ENCODE data around the gene WDFY4.

The WDFY4 gene

GRCh38 chr10:48958598-48959190, 274.0 kb downstream of the WDFY4 start:
- Histone ChIP-seq H3K36me3 (ENCODE audit: low read length) (no peaks in the 10 kb centered on the region), H3K9me3 (ENCODE audit: insufficient read depth, low read length) (no peaks in the 10 kb centered on the region), H2AFZ (ENCODE audit: low read depth, low read length, severe bottlenecking) (no peak overlapping the region), H3K4me2 (ENCODE audit: low read depth, low read length, poor library complexity, severe bottlenecking) (no peak overlapping the region), H3K4me3 (ENCODE audit: insufficient read depth, low read length, poor library complexity, severe bottlenecking) (no peak overlapping the region), H3K27ac (ENCODE audit: low read depth, low read length) (no peak overlapping the region), H3K27me3 (ENCODE audit: low read length) (no peaks in the 10 kb centered on the region), H3F3A (ENCODE audit: insufficient read depth) (no peaks in the 10 kb centered on the region), H3K9me2 (replicated peaks; ENCODE audit: insufficient read depth, low read length) (no peaks in the 10 kb centered on the region), H4K20me1 (ENCODE audit: low read depth, low read length) (no peaks in the 10 kb centered on the region), H3K79me2 (ENCODE audit: insufficient read depth, low read length) (no peaks in the 10 kb centered on the region), H3K9ac (ENCODE audit: low read length) (no peak overlapping the region)
- TF ChIP-seq, protein P1, sequence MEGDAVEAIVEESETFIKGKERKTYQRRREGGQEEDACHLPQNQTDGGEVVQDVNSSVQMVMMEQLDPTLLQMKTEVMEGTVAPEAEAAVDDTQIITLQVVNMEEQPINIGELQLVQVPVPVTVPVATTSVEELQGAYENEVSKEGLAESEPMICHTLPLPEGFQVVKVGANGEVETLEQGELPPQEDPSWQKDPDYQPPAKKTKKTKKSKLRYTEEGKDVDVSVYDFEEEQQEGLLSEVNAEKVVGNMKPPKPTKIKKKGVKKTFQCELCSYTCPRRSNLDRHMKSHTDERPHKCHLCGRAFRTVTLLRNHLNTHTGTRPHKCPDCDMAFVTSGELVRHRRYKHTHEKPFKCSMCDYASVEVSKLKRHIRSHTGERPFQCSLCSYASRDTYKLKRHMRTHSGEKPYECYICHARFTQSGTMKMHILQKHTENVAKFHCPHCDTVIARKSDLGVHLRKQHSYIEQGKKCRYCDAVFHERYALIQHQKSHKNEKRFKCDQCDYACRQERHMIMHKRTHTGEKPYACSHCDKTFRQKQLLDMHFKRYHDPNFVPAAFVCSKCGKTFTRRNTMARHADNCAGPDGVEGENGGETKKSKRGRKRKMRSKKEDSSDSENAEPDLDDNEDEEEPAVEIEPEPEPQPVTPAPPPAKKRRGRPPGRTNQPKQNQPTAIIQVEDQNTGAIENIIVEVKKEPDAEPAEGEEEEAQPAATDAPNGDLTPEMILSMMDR (IDR thresholded peaks at IDR 0.05; ENCODE audit: insufficient read depth, low read length, poor library complexity, severe bottlenecking): no peak
- no peak for TF ChIP-seq EZH2phosphoT487 (conservative IDR thresholded peaks at IDR 0.05; ENCODE audit: low read length)

GRCh38 chr10:48964038-48964437, 279.4 kb downstream of the WDFY4 start:
- H3K27ac ChIP-seq (ENCODE audit: low read depth, low read length): no peak overlapping the region
- no peak overlapping the region for H2AFZ ChIP-seq (ENCODE audit: low read depth, low read length, severe bottlenecking)
- TF ChIP-seq, protein P1 (IDR thresholded peaks at IDR 0.05; ENCODE audit: insufficient read depth, low read length, poor library complexity, severe bottlenecking): no peak
- TF ChIP-seq EZH2phosphoT487 (conservative IDR thresholded peaks at IDR 0.05; ENCODE audit: low read length): no peak
- no peaks in the 10 kb centered on the region for H3K27me3 ChIP-seq (ENCODE audit: low read length)
- no peak overlapping the region for H3K4me3 ChIP-seq (ENCODE audit: insufficient read depth, low read length, poor library complexity, severe bottlenecking)
- no peaks in the 10 kb centered on the region for H3F3A ChIP-seq (ENCODE audit: insufficient read depth)
- no peak overlapping the region for H3K4me2 ChIP-seq (ENCODE audit: low read depth, low read length, poor library complexity, severe bottlenecking)
- no peaks in the 10 kb centered on the region for H4K20me1 ChIP-seq (ENCODE audit: low read depth, low read length)
- H3K79me2 ChIP-seq (ENCODE audit: insufficient read depth, low read length): no peaks in the 10 kb centered on the region
- H3K36me3 ChIP-seq (ENCODE audit: low read length): no peaks in the 10 kb centered on the region
- H3K9me2 ChIP-seq (replicated peaks; ENCODE audit: insufficient read depth, low read length): no peaks in the 10 kb centered on the region
- H3K9me3 ChIP-seq (ENCODE audit: insufficient read depth, low read length): no peaks in the 10 kb centered on the region
- no peak overlapping the region for H3K9ac ChIP-seq (ENCODE audit: low read length)

GRCh38 chr10:48965460-48965859, 280.8 kb downstream of the WDFY4 start:
- Histone ChIP-seq H3K9me2 (replicated peaks; ENCODE audit: insufficient read depth, low read length) (no peaks in the 10 kb centered on the region), H3K4me2 (ENCODE audit: low read depth, low read length, poor library complexity, severe bottlenecking) (no peak overlapping the region), H3K36me3 (ENCODE audit: low read length) (no peaks in the 10 kb centered on the region), H3K27ac (ENCODE audit: low read depth, low read length) (no peak overlapping the region), H3K9me3 (ENCODE audit: insufficient read depth, low read length) (no peaks in the 10 kb centered on the region), H3K27me3 (ENCODE audit: low read length) (no peaks in the 10 kb centered on the region), H3K4me3 (ENCODE audit: insufficient read depth, low read length, poor library complexity, severe bottlenecking) (no peak overlapping the region), H3K9ac (ENCODE audit: low read length) (no peak overlapping the region), H2AFZ (ENCODE audit: low read depth, low read length, severe bottlenecking) (no peak overlapping the region), H4K20me1 (ENCODE audit: low read depth, low read length) (no peaks in the 10 kb centered on the region), H3F3A (ENCODE audit: insufficient read depth) (no peaks in the 10 kb centered on the region), H3K79me2 (ENCODE audit: insufficient read depth, low read length) (no peaks in the 10 kb centered on the region)
- TF ChIP-seq, protein P1 (IDR thresholded peaks at IDR 0.05; ENCODE audit: insufficient read depth, low read length, poor library complexity, severe bottlenecking): no peak
- no peak for TF ChIP-seq EZH2phosphoT487 (conservative IDR thresholded peaks at IDR 0.05; ENCODE audit: low read length)
